ENCODE results near the gene CNKSR3.

CNKSR3 gene

DNA sequence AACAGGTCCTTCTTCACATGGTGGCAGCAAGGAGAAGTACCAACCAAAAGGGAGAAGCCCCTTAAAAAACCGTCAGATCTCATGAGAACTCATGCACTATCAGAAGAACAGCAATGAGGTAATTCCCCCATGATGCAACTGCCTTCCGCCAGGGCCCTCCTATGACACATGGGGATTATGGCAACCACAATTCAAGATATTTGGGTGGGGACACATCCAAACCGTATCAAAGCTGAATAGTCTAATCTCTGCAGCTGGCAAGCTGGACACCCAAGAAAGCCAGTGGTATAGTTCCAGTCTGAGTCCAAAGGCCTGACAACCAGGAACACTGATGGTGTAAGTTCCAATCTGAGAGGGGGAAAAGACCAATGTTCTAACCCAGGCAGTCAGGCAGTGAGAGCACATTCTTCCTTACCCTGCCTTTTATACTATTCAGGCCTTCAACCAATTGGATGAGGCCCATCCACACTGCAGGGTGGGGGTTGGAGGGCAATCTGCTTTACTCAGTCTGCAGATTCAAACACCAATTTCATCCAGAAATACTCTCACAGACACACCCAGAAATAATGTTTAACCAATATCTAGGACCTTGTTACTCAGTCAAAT lies 17.9 kb upstream of the CNKSR3 start:
- DNase-seq (ENCODE audit: extremely low read depth, low read depth) = no peak
- TF ChIP-seq, protein P1, sequence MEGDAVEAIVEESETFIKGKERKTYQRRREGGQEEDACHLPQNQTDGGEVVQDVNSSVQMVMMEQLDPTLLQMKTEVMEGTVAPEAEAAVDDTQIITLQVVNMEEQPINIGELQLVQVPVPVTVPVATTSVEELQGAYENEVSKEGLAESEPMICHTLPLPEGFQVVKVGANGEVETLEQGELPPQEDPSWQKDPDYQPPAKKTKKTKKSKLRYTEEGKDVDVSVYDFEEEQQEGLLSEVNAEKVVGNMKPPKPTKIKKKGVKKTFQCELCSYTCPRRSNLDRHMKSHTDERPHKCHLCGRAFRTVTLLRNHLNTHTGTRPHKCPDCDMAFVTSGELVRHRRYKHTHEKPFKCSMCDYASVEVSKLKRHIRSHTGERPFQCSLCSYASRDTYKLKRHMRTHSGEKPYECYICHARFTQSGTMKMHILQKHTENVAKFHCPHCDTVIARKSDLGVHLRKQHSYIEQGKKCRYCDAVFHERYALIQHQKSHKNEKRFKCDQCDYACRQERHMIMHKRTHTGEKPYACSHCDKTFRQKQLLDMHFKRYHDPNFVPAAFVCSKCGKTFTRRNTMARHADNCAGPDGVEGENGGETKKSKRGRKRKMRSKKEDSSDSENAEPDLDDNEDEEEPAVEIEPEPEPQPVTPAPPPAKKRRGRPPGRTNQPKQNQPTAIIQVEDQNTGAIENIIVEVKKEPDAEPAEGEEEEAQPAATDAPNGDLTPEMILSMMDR (IDR thresholded peaks at IDR 0.05; ENCODE audit: low read depth, low read length) = no peak

DNA sequence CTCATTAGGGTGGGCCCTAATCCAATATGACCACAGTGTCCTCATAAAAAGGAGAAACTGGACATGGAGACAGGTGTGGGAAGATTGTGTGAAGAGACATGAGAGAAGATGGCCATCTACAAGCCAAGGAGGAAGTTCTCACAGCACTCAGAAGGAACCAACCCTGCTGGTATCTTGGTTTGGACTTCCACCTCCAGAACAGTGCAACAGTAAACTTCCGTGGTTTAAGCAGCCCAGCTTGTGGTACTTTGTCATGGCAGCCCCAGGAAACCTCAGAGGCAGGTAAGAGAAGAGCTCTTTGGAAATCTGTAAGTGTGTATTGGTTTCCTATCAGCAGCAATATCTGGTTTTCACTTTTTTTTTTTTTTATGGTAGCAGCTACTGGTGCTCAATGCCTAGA lies 16.5 kb upstream of the CNKSR3 start:
- DNase-seq (ENCODE audit: extremely low read depth, low read depth) = no peak
- TF ChIP-seq, protein P1 (IDR thresholded peaks at IDR 0.05; ENCODE audit: low read depth, low read length) = no peak

DNA sequence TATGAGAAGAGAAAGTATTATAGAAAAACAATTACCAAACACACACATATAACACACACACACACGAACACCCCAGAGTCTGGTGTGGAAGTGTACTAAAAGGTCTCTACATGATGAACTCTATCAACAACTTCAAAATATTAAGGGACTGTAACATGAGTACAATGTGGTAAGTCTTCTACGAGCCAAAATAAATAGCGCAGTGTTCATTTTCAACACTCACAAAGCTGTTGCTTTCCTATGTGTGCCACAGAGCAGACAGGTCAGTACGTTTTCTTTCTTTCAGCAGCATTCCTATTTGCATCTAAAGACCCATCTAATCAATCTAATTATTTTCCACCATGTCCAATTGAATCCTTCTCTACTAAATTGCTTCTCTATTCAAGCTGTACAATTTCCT lies 12.1 kb upstream of the CNKSR3 start:
- DNase-seq (ENCODE audit: extremely low read depth, low read depth) = no peak
- TF ChIP-seq, protein P1 (IDR thresholded peaks at IDR 0.05; ENCODE audit: low read depth, low read length) = no peak

DNA sequence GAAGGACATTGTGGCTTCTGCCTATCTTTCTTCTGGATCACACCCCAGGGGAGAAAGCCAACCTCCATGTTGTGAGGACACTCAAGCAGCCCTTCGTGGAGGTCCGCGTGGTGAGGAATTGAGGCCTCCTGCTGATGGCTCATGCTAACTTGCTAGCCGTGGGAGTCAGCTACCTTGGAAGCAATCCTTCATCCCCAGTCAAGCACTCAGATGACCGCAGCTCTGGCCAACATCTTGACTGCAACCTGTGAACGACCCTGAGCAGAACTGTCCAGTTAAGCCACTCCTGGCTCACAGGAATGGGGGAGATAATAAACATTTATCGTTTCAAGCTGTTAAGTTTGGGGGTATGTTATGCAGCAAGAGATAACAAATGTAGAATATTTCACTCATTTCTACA lies 10.9 kb upstream of the CNKSR3 start:
- no peak for DNase-seq (ENCODE audit: extremely low read depth, low read depth)
- TF ChIP-seq, protein P1 (IDR thresholded peaks at IDR 0.05; ENCODE audit: low read depth, low read length) = no peak

DNA sequence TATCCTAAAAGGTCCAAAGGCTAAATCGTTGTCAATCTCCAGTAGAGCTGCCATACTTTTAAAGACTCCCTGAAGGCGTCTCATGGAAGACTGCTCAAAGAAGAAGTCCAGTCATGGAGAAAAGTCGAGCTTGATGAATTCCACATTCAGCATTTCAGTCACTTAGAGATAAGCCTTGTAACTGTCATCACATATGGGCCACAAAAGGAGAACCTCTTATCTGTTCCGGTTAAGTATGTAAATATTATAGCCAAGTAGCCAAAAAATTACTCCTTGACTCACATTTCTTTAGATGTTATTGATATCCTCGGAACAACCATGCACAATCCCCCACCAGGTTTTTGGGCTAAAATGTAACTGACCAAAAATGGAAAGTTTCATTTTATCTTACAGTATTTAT lies 9.8 kb upstream of the CNKSR3 start:
- no peak for DNase-seq (ENCODE audit: extremely low read depth, low read depth)
- TF ChIP-seq, protein P1 (IDR thresholded peaks at IDR 0.05; ENCODE audit: low read depth, low read length) = no peak

DNA sequence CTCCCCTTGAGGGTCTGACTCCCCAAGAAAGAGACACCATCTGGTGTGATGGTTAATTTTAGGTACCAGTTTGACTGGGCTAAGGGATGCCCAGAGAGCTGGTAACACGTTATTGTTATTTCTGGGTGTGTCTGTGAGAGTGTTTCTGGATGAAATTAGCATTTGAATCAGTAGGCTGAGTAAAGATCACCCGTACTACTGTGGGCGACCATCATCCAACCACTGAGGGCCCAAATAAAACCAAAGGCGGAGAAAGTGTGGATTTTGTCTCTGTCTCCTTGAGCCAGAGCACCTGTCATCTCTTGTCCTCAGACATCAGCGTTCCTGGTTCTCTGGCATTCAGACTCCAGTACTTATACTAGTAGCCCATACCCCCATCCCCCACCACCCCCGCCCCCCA lies 7.9 kb upstream of the CNKSR3 start:
- DNase-seq (ENCODE audit: extremely low read depth, low read depth) = no peak
- TF ChIP-seq, protein P1 (IDR thresholded peaks at IDR 0.05; ENCODE audit: low read depth, low read length) = no peak

DNA sequence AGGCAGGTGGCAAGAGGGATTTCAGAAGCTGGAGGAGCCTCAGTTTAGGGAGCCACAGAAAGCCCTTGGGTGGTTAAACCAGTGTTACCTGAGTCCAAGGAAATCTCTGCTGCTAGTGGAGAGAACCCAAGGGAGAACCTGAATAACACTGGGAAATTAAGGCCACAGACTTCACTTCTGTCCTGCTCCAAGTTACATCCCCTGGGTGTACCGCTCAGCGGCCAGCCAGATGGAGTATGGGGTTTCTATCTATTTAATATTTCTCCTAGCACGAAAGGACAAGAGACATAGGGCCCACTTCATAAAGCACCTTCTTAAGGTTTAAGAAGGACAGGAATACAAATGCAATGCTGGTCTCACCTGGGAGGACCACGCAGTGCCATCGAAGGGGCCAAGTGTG lies 5.8 kb upstream of the CNKSR3 start:
- TF ChIP-seq, protein P1 (IDR thresholded peaks at IDR 0.05; ENCODE audit: low read depth, low read length) = no peak
- no peak for DNase-seq (ENCODE audit: extremely low read depth, low read depth)
